Breast epithelium (tissue), 3 donors: ENCODE measurements around the gene FRMD4A.

ENCODE experiments used
- CTCF ChIP-seq, 3 donors: fragments of 450-650 bp; IDR thresholded peaks; one replicate each; pipeline ENCODE4 v1.5.1; 2016 to 2017; ENCODE audit warnings: antibody characterized with exemption in 3 of 3, mild to moderate bottlenecking in 3 of 3, moderate library complexity in 3 of 3
- POLR2A ChIP-seq: fragments of 450-650 bp; IDR thresholded peaks from one replicate; pipeline ENCODE4 v1.6.1; 2016; ENCODE audit warnings: antibody characterized with exemption, mild to moderate bottlenecking, moderate library complexity

DNA sequence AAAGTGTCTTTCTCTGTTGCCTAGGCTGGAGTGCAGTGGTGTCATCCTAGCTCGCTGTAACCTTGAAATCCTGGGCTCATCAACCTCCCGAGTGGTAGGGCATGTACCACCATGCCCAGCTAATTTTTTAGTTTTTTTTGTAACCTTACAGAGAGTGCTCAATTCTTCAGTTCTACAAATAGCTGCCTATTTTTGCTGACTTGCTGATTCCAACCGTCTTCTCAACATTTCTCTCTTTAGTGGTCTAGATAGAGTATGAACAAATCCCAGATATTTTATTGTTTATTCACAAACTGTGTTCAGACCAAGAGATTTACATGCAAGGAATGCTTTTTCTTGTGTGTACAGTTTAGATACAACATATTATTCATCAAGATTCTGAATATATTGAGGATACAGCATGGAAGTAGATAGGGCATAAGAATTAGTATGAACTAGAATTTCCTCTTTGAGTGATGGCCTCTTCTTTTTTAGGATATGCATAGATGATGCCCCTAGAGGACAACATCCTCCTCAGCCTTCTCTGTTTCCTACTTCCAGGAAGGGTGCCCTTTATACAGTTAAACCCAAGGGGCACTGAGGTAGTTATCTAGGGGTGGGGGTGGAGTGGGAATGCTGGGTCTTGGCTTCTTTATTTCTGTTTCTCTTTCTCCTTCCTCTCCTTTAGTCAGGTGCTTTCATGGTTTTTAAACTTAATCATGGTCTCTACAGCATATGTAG lies 717.9 kb downstream of the FRMD4A start:
- TF ChIP-seq CTCF (IDR thresholded peaks at IDR 0.05), result no peak
- TF ChIP-seq POLR2A, result no peak
